WTC11 (cell line): ENCODE measurements around the gene DDIT4. TPM values are rescaled to one million over a fixed set of nuclear protein-coding genes. Genes with fewer than 3 reads are reported as not detected.
"Not testable (repeated sequence)": the region's sequence is repeated elsewhere in the genome, so short reads cannot be mapped to it uniquely, and the experiment has no call there.

Experiments used
- ATAC-seq: fragments of 200-7000 bp; cut with Tn5 transposase; 2 replicates; pipeline ENCODE4 v1.10.0; 2021; ENCODE audit warnings: mild to moderate bottlenecking, moderate library complexity
- CTCF ChIA-PET: fragments of 300-600 bp; sonication (Branson Sonifier 250); formaldehyde crosslinking; loops from one replicate; lab custom pipeline; 2021; ENCODE audit warnings: antibody characterized with exemption; lab: Charles Lee
- POLR2A ChIA-PET: fragments of 350-600 bp; sonication (Branson Sonifier 250); formaldehyde crosslinking; loops from one replicate; lab custom pipeline; 2021; ENCODE audit warnings: antibody characterized with exemption; lab: Charles Lee
- DNase-seq: peaks from one replicate; pipeline ENCODE4 v3.0.0; 2021; ENCODE audit warnings: low spot score
- H3K27ac Mint-ChIP-seq: 2 replicates; pipeline ENCODE4 v1.8.0; 2021; ENCODE audit warnings: mixed read lengths
- H3K27me3 Mint-ChIP-seq: 2 replicates; pipeline ENCODE4 v1.8.0; 2021; ENCODE audit warnings: low read depth, mild to moderate bottlenecking, moderate library complexity, mixed read lengths
- H3K36me3 Mint-ChIP-seq: 2 replicates; pipeline ENCODE4 v1.8.0; 2021; ENCODE audit warnings: mixed read lengths
- H3K4me1 Mint-ChIP-seq: 2 replicates; pipeline ENCODE4 v1.8.0; 2022; ENCODE audit warnings: mixed read lengths
- H3K4me3 Mint-ChIP-seq: 2 replicates; pipeline ENCODE4 v1.8.0; 2021; ENCODE audit warnings: mild to moderate bottlenecking, moderate library complexity, mixed read lengths
- H3K9me3 Mint-ChIP-seq: 2 replicates; pipeline ENCODE4 v1.8.0; 2021; ENCODE audit warnings: mixed read lengths
- CREB1 ChIP-seq: sonication (generic); formaldehyde crosslinking; IDR thresholded peaks from 2 replicates; pipeline ENCODE4 v1.8.0; 2023; ENCODE audit warnings: mild to moderate bottlenecking, missing genetic modification reagents
- ESRRA ChIP-seq: sonication (generic); formaldehyde crosslinking; IDR thresholded peaks from 2 replicates; pipeline ENCODE4 v1.8.1; 2022; ENCODE audit warnings: mild to moderate bottlenecking, missing genetic modification reagents, borderline replicate concordance
- GABPB1 ChIP-seq: sonication (generic); formaldehyde crosslinking; IDR thresholded peaks from 2 replicates; pipeline ENCODE4 v1.8.1; 2023; ENCODE audit warnings: mild to moderate bottlenecking, missing genetic modification reagents
- GRHL2 ChIP-seq: fragments of 250-450 bp; sonication (Bioruptor Pico); IDR thresholded peaks from 2 replicates; pipeline ENCODE4 v1.8.0; 2022; ENCODE audit warnings: mild to moderate bottlenecking, moderate library complexity; ENCODE audit not compliant: insufficient replicate concordance, severe bottlenecking
- MXD4 ChIP-seq: fragments of 250-450 bp; sonication (Bioruptor Pico); IDR thresholded peaks from 2 replicates; pipeline ENCODE4 v1.8.0; 2021; ENCODE audit warnings: mild to moderate bottlenecking, moderate library complexity, borderline replicate concordance
- NFYB ChIP-seq: sonication (generic); formaldehyde crosslinking; conservative IDR thresholded peaks from 2 replicates; pipeline ENCODE4 v1.8.0; 2022; ENCODE audit warnings: low read depth, missing genetic modification reagents
- PRDM15 ChIP-seq: sonication (generic); formaldehyde crosslinking; IDR thresholded peaks from 2 replicates; pipeline ENCODE4 v1.8.0; 2022; ENCODE audit warnings: missing genetic modification reagents
- SMAD4 ChIP-seq: sonication (generic); formaldehyde crosslinking; IDR thresholded peaks from 2 replicates; pipeline ENCODE4 v1.8.0; 2022; ENCODE audit warnings: mild to moderate bottlenecking, missing genetic modification reagents
- SOX15 ChIP-seq: fragments of 250-450 bp; sonication (Bioruptor Pico); IDR thresholded peaks from 2 replicates; pipeline ENCODE4 v1.9.0; 2021; ENCODE audit warnings: mild to moderate bottlenecking
- ZNF317 ChIP-seq: sonication (generic); formaldehyde crosslinking; IDR thresholded peaks from 2 replicates; pipeline ENCODE4 v1.8.1; 2023; ENCODE audit warnings: low read depth, mild to moderate bottlenecking, moderate library complexity, missing genetic modification reagents, borderline replicate concordance
- ZNF396 ChIP-seq: fragments of 250-450 bp; sonication (Bioruptor Pico); IDR thresholded peaks from 2 replicates; pipeline ENCODE4 v1.8.0; 2021; ENCODE audit warnings: mild to moderate bottlenecking, moderate library complexity, borderline replicate concordance
- ZNF512 ChIP-seq: sonication (generic); formaldehyde crosslinking; IDR thresholded peaks from 2 replicates; pipeline ENCODE4 v1.8.1; 2022; ENCODE audit warnings: missing genetic modification reagents, borderline replicate concordance
- total RNA-seq: library from RNA; stranded (reverse); gene quantifications from 3 replicates; pipeline ENCODE4 v1.2.3, GENCODE V29; 2021
- TF ChIP-seq, protein P1 (sequence below): fragments of 250-450 bp; sonication (Bioruptor Pico); IDR thresholded peaks from 2 replicates; pipeline ENCODE4 v1.9.0; 2021; ENCODE audit warnings: mild to moderate bottlenecking
- TF ChIP-seq, protein P2 (sequence below): sonication (generic); formaldehyde crosslinking; IDR thresholded peaks from 2 replicates; pipeline ENCODE4 v1.8.1; 2022; ENCODE audit warnings: low read depth, mild to moderate bottlenecking, moderate library complexity, missing genetic modification reagents, borderline replicate concordance
- TF ChIP-seq, protein P3 (sequence below): sonication (generic); formaldehyde crosslinking; IDR thresholded peaks from 2 replicates; pipeline ENCODE4 v1.8.1; 2022; ENCODE audit warnings: mild to moderate bottlenecking, missing genetic modification reagents, moderate library complexity, borderline replicate concordance

The DDIT4 gene
- total RNA-seq, 1 experiment from 2014 or later, result 118 TPM

DNA sequence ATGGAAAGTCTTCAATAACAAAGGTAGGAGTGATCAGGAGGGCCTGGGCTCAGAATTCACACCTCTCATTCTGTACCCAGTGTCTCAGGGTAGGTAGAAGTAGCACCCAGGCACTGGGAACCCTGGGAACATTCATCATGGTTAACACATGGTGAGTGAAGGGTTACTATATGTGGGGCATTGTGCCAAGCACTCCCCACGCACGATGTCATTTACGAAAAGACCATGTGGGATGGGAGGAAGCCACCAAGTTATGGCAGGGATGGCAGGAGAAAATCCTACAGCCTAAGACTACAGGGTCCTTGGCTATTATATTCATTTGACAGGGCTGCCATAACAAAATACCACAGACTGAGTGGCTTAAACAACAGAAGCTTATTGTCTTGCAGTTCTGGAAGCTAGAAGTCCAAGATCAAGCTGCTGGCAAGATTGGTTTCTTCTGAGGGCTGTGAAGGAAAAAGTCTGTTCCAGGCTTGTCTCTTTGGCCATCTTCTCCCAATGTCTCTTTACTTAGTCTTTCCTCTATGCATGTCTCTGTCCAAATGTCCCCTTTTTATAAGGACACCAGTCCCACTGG is 27.7 kb upstream of the DDIT4 start:
- ATAC-seq (no peak), DNase-seq (no peak)
- ChIA-PET CTCF (no interaction called here), POLR2A (interaction anchor here (0.9 kb wide), 1 partner anchor 15 kb away, joined by 5 read pairs; no protein-coding TSS in a partner anchor)
- Mint-ChIP-seq H3K4me3 (no peak overlapping the region), H3K9me3 (no peaks in the 10 kb centered on the region), H3K4me1 (peaks cover 40% of the 10 kb centered on the region), H3K27me3 (no peaks in the 10 kb centered on the region), H3K27ac (no peak overlapping the region), H3K36me3 (no peaks in the 10 kb centered on the region)
- TF ChIP-seq, protein P1, sequence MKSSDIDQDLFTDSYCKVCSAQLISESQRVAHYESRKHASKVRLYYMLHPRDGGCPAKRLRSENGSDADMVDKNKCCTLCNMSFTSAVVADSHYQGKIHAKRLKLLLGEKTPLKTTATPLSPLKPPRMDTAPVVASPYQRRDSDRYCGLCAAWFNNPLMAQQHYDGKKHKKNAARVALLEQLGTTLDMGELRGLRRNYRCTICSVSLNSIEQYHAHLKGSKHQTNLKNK (CRISPR knock-in tag), result no peak
- TF ChIP-seq CREB1 (no peak), ZNF512 (CRISPR knock-in tag) (no peak), ZNF396 (no peak), SMAD4 (CRISPR knock-in tag) (no peak), MXD4 (CRISPR knock-in tag) (no peak), ESRRA (CRISPR knock-in tag) (no peak), GRHL2 (CRISPR knock-in tag) (no peak), SOX15 (CRISPR knock-in tag) (no peak), GABPB1 (CRISPR knock-in tag) (no peak), ZNF317 (CRISPR knock-in tag) (no peak)
- TF ChIP-seq, protein P2, sequence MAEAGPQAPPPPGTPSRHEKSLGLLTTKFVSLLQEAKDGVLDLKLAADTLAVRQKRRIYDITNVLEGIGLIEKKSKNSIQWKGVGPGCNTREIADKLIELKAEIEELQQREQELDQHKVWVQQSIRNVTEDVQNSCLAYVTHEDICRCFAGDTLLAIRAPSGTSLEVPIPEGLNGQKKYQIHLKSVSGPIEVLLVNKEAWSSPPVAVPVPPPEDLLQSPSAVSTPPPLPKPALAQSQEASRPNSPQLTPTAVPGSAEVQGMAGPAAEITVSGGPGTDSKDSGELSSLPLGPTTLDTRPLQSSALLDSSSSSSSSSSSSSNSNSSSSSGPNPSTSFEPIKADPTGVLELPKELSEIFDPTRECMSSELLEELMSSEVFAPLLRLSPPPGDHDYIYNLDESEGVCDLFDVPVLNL (CRISPR knock-in tag), result no peak

- ATAC-seq (peak; percentile 88), DNase-seq (peak; percentile 56)
- Mint-ChIP-seq H3K4me1 (peaks cover 26% of the 10 kb centered on the region), H3K4me3 (peak overlapping the region; percentile 44)
- TF ChIP-seq GABPB1 (CRISPR knock-in tag) (peak; percentile 58; the same call in 1 of the 2 replicates), PRDM15 (CRISPR knock-in tag) (peak; percentile 82), NFYB (CRISPR knock-in tag) (no peak)
- TF ChIP-seq, protein P3, sequence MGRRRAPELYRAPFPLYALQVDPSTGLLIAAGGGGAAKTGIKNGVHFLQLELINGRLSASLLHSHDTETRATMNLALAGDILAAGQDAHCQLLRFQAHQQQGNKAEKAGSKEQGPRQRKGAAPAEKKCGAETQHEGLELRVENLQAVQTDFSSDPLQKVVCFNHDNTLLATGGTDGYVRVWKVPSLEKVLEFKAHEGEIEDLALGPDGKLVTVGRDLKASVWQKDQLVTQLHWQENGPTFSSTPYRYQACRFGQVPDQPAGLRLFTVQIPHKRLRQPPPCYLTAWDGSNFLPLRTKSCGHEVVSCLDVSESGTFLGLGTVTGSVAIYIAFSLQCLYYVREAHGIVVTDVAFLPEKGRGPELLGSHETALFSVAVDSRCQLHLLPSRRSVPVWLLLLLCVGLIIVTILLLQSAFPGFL (CRISPR knock-in tag), result no peak
- TF ChIP-seq, all 79 proteins: peak for 2
- Mint-ChIP-seq H3K36me3 (no peaks in the 10 kb centered on the region), H3K27me3 (no peaks in the 10 kb centered on the region), H3K9me3 (no peaks in the 10 kb centered on the region), H3K27ac (peak overlapping the region; percentile 89)
- ChIA-PET POLR2A (interaction anchor here (0.5 to 2.3 kb wide), 14 partner anchors 10 to 103 kb away, joined by 3 to 13 read pairs (median 4); partner anchors contain the start of gene ASCC1), CTCF (interaction anchor here (0.6 to 1.8 kb wide), 5 partner anchors 11 to 161 kb away, joined by 3 to 22 read pairs (median 5); partner anchors contain the start of gene DDIT4)
Observed at GRCh38 chr10:72248468-72249151, 25.1 kb upstream of the DDIT4 start.

GRCh38 chr10:72249176-72249862 is 24.4 kb upstream of the DDIT4 start:
- H3K27me3 Mint-ChIP-seq, H3K4me3 Mint-ChIP-seq, CTCF ChIA-PET, H3K27ac Mint-ChIP-seq, DNase-seq, H3K36me3 Mint-ChIP-seq, ATAC-seq, H3K9me3 Mint-ChIP-seq: not testable (repeated sequence)
- peaks cover 27% of the 10 kb centered on the region for H3K4me1 Mint-ChIP-seq
- POLR2A ChIA-PET, result interaction anchor here (1.0 to 2.3 kb wide), 4 partner anchors 11 to 33 kb away, joined by 3 to 13 read pairs (median 6); partner anchors contain the start of gene ASCC1
